HG03103 (cell line): ENCODE measurements around the gene ARHGAP26.
A peak's percentile ranks its signal among the peaks of the same experiment; 100 is the strongest.

Experiments
- ATAC-seq: cut with Tn5 transposase; IDR thresholded peaks from one replicate; pipeline ENCODE4 v1.9.1; 2021; ENCODE audit warnings: low read depth; ENCODE audit not compliant: unreplicated experiment

ARHGAP26 gene

DNA sequence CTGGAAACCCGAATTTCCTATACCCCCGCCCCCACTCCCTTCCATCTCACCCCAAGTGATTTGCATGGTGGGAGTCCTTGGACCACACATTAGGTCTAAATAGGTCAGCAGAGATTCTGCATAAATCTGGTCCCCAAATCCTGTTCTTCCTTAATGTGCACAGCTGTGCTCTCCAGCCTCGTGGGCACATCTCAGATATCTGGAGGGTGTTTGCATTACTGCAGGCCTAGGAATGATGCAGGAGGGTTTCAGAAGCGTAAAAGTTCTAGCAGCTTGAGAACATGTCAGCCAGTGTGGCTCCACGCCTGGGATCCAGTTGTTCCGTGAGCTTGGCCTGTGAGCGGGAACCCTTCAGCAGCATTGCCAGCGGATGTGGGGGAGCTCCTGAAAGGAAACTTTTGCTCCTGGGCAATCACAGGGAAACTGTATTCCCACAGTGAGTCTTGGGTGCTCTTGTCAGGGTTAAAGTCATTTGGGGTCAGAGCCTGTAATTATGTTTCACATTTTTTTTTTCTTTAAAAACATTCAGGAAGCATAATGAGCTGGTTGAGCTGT lies 12.9 kb downstream of the ARHGAP26 start:
- no peak for ATAC-seq

DNA sequence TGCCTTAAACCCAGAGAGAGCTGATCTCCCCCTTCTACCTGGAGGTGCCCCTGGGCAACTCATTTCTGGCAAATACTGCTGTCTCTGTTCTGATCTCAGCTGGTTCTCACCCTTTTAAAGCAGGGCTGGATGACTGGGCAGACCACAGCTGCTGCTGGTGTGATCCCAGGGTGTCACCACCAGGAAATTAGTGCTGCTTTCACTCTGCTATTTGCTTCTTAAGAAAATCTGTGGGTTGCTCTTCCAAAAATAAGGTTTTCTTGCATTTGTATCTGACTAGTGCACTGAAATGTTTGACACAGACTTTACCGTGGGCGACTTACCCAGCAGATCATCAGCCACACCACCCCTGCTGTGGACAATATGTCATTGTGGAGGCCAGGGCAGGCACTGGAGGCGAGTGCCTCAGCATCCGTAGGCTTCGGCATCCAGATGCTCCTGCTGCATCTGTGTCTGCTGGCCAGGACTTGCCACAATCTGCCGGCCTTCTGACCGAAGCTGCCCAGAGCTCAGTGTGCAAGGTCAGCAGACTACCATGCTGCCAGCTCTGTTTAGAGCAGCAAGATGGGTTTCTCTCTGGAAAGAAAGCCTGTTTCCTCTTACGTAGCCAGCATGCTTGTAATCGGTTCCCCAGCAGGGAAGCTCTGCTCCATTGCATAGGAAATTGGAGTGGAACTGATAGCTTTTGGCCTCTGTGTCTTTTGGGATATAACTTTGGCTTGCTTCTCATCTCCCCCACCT lies 13.6 kb downstream of the ARHGAP26 start:
- no peak for ATAC-seq

DNA sequence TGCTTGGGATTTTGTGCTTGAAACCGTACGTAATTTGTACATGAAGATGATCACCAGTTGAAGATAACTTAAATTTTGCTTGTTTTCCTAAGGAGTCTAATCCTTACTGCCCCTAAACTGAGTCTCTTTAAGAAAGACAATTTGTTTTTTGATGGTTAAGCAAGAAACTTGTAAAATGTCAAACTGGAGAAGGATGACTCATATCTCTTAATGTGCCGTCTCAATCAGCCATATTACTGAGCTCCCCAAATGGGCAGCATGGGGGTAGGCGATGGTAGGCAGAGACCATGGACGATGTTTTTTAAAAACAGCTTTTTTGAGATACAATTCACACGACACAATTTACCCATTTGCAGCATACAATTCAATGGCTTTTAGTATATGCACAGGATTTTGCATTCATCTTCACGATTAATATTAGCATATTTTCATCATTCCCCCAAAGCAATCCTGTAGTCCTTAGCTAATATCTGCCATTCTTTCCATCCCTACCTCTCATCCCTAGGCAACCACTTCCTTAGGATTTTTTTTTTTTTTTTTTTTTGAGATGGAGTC lies 14.3 kb downstream of the ARHGAP26 start:
- no peak for ATAC-seq

DNA sequence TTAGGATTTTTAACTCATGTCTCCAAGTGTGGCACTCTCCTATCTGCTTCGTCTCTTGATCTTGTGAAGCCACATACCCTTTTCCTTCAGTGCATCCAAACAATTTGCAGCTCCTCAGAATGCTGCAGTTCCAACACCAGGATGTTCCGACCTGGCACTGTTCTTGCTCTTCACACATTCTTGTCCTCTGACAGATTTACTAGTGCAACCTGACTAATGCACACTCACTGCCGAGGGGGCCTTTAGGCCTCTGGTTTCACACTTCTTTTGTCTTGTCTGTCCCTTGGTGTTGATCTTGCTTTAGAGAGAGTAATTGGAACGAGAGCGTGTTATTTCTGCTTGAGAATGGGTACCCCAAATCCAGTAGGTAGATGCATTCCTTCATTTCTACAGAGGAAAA lies 15.0 kb downstream of the ARHGAP26 start:
- ATAC-seq = no peak

DNA sequence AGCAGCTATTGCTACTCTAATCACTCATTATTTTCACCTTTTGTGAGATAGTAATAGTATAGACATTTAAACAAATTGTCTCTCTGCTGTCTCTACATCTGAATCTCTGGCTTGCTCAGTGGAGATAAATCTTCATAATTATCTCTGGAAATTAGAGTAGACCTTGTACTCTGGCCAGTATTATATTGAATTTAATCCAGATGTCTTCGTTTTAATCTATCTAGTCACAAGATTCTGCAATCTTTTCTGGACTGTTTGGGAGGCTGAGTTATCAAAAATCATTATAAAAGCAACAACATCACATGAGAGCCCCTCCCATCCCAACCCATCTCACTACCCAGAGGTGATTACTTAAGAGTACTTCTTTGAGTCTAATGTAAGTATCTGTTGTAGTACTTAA lies 19.0 kb downstream of the ARHGAP26 start:
- ATAC-seq = no peak

DNA sequence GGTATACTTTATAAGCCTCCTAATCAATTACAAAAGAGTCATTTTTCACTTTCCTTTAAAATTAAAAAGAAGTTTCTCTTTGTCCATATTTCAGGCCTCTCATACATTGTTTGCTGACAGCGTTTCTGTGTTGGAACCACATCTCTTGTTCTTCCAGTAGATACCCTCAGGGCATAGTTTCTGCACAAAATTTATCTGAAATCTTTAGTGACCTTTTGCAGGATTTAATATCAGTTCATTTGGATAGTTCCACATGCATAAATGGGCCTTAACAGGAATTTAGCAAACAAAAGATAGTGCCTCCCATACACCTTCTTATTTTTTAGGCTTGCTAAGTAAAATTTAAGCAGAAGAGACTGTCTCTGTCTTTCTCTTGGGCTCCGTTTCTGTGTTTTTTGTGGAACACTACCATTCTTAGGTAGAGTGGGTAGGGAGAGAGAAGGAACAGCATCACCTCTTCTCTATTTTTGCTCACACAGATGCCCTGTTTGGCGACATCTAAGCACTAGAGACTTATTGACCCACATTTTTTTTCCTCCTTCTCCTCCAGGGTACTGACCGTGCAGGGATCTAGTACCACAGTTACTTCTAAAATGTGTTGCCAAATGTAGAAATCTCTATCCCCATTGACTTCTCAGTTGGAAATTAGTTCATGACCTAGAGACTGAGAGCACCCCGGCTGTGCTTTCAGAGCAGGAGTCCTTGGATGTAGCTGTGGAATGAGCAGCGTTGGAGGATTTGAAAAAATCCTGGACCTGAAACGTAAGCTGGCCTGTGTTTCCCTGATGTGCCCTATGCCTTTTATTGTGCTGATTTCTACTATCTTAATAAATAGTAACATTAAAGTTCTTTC lies 22.1 kb downstream of the ARHGAP26 start:
- no peak for ATAC-seq

DNA sequence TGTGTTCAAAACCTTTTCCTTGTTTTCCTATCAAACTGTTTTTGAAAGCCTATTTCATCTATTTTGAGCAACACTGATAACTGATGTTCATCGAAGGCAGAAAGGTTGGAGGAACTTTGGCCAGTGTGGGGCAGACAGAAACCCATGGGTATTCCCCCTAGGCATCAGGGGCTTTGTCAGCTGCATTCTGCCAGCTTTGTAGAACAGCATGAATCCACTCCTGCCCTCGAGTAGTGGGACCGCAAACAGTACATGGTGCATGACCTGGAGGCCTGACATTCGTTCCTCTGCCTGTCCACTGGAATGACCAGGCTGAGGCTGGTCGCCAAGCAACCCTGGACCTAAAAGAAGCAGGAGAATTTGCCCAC lies 22.7 kb downstream of the ARHGAP26 start:
- no peak for ATAC-seq

DNA sequence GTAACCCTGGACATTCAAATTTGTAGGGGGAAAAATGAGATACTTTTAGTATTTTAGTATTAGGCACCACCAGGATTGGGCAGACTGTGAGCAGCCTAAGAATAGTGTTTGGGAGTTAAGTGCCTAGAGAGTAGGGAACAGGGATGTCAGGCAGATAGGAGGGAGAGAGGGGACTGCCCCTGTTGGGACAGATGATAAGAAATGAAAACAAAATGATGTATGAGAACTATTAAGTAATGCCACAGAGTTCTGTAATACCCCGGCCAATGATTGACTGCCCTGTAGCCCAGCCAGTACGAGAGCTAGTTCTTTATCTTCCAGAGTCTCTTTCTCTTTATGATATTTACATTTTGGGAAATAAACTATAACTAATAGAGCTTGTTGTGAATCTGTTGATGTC lies 24.4 kb downstream of the ARHGAP26 start:
- ATAC-seq = no peak

DNA sequence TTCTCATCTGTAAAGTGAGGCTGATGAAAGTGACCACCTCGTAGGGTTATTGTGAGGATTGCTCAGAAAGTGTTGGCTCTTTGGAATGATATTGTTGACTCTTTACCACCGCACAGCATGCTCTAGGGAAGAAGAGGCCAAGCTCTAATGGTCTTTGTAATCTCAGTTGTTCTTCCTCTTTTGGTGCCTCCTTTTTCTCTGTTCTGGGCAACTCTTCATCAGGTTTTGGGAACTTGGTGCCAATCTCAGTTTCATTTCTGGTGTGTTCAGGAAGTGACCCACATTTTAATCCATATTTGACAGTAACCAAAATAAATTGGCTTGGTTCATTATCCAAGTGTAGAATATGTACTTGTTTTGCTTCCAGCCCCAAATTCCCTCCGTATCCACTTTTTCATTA lies 25.1 kb downstream of the ARHGAP26 start:
- ATAC-seq = no peak

DNA sequence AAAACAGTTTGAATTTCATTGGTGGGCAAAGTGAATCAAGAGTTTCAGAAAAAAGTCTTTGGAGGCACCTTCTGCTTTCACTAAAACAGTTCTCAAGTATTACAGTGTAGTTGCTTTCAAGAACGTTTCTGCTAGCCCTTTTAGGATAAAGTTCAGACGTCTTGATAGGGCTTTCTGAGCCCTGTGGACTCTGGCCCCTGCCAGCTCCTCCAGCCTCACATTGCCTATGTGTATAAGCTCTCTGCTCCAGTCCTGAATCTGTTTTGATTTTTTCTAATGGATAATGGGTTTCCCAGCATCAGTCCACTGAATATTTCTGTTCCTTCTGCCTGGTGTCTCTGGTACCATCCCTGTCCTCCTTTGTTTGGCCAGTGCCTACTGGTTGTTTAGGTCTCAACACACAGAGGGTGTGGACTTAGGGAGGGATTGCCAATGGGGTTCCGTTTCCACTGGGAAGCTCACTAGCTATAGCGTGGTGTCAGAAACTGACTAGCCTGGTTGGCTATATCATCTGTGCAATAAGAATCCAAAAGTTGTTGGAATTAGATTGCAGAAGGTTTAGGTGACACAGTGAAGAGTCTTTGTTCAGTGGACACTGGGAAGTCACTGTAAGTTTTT lies 26.4 kb downstream of the ARHGAP26 start:
- ATAC-seq = no peak

DNA sequence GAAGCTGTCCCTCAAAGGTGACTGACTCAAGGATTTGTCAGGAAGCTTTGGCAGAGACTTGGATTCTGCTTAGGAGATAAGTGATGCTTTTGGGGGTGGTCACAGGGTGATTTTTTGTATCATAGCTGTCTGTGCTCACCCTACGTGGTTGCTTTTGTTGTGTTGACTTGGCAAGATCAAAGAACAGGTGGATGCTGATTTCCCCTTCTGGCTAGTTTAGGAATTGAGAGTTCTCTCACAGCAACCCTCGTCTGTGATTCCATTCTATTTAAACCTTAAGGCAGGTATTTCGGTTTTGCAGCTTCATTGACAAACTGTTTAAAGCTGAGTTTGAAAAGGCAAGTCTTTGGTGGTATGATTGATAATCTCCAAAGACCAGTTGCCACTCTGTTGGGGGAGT lies 27.2 kb downstream of the ARHGAP26 start:
- ATAC-seq = no peak

DNA sequence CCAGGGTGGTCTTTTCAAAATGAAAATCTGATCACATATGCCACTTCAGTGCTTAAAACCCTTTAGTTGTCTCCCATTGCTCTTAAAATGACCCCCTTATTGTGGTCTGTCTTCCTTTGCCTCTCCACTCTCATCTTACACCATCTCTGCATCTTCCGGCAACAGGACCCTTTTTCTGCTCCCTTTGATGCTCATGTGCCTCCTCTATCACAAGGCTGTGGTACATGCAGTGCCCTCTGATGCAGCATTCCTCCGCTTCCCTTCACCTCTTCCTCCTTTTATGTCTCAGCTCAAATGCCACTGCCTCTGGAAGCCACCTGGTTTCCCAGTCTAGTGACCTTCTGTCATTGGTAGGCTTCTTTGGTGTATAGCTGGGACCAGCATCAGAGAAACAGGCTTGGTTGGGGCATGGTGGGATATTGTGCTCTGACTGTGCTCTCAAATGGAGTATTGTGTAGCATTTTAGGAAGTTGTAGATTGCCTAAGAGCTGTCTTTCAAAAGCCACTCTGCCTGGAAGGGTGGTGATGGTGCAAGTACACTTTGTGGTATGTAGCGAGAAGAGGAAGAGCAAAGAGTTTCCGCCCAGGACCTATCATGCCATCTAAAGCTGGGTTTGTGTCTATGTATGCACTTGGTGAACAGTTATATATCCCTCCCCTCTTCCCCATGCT lies 28.1 kb downstream of the ARHGAP26 start:
- ATAC-seq = no peak

DNA sequence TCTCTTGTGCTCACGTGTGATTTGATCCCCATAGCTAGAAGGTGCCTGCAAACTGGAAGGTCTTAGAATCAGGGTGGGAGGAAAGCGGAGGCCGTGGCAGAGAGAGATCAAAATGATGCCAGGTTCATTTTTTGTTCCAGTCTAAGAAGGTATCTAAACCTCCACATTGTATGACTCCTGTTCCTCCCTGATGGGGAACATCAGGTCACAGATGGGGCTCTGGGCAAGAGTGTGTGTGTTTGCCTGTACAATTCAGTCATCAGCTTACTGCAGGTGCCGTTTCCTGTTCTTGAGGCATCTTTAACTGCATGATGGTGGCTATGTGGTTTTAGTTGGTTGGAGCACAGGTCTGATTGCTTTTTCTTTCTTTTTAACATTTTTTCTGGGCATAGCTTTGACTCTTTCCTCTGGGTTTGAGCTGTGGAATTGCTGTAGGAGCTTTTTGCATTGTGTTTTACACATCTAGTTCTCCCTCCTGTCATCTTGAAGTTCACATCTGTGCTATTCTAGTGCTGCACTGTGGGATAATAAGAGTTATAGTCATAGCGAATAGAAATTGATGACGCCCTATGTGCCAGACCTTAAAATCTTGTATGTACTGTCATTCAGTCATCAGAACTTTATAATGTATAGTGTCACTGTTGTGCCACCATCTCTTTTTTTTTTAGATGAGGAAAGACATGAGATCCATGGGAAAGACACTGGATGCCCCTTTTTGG lies 30.8 kb downstream of the ARHGAP26 start:
- peak; percentile 81 for ATAC-seq

DNA sequence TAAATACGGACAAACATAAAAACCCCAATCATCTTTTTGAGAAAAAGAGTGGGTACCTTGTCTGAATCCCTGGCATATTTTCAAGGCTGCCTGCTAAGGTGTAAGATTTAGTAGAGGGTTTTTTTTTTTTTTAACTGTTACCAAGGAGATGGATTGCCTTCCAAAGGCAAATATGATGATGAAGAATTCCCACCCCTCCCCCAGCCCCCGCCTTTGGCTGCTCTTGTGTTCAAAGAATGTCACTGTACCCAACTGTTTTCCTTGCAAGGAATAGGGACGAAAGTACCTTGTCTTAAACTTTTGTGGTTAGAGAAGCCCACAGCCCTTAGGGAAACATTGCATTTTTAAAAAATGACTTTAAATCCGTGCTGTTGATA lies 31.3 kb downstream of the ARHGAP26 start:
- ATAC-seq = no peak

DNA sequence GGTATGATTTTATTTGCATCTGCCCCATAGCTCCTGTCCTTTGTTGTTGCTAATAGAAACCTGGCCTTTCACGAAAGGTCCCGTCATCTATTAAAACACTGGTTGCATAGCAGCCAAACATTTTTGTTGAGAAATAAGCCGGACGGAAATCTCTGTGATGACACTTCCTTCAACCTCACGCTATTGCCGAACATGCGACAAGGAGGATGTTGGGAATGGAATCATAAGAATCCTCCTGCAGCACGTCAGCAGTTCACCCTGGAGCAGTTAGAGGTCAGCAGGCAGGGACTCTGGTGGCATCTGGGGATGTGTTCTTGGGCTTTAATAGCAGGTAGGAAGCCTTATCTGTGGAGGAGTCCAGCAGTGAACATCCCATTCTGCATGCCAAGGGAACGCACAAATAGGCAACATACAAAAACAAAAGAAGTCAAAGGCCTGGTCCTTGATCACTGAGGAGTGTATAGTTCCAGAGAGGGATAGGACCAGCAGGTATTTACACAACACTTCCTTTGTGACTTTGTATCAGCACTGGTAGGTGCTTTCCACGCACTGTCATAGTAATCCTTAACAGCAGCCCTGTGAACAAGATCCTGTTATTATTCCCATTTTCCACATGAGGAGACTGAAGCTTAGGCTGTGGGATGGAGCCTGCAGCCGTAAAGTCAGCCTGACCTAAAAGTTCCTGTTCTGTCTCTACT lies 33.4 kb downstream of the ARHGAP26 start:
- no peak for ATAC-seq

DNA sequence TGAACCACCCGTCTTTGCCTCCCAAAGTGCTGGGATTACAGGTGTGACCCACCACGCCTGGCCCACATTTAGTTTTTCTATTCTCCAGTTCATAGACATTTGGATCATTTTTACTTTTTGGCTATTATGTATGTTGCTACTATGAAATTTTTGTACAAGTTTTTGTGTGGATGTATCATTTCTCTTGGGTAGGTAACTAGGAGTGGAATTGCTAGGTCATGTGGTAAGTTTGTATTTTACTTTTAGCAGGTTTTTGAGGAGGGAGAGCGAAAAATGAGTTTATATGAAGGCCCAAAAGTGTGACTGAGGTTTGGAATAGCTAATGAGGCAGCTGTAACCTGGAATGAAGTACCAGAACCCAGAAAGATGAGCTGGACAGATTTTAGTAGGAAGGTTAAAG lies 35.2 kb downstream of the ARHGAP26 start:
- no peak for ATAC-seq

DNA sequence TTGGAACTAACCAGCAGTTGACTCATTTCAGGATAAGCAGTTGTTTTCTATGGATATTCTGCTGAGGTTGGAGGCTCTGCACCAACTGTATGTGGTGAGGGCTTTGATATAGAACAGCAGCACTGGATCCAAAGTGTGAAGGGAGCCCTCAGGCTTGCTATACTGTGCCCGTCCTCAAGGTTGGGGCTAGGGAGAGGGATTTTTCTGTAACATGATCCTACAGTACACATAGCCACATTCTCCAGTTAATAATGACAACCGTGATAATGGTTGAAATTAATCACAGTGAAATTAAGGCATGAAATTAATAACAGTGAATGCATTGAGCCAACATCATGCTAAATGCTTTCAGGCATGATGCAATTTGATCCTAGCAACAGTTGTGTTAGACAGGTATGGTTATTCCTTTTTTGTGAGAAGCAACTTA lies 36.7 kb downstream of the ARHGAP26 start:
- ATAC-seq = no peak

DNA sequence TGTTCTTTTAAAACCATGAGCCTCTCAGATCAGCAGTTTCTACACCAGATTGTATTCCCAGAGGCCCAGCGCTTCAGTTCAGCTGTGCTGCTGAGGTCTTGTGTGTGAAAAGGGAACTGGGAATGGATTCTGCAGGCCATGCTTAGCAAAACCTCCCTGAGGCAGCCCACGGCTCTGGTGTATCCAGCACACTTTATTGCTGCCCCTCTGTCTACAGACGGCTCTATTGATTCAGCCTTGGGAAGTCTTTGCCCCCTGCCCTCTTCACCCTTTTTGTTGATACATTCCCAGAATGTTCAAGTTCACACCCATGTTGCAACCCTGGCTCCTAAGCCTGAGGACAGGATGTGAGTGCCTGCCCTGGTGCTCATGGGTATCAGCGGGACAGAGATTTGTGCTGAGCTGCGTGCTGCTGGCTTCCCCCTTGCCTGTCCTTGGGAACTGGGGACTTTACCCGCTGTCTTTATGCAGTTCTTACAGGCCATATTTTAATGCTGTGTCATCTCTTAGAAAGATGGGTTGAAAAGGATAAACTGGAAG lies 37.3 kb downstream of the ARHGAP26 start:
- ATAC-seq = no peak
